Transverse colon (tissue), 4 donors: ENCODE measurements around the gene SLC2A9. TPM values are rescaled to one million over a fixed set of nuclear protein-coding genes. Genes with fewer than 3 reads are reported as not detected.

Experiments
- DNase-seq: peaks from one replicate; pipeline ENCODE4 v3.0.0-alpha.2; 2019
- H3K27ac ChIP-seq, 4 donors: fragments of 200-600 bp; sonication (generic); 2 replicates each; pipeline ENCODE4 v1.5.1; 2016 to 2018; ENCODE audit warnings: inconsistent platforms in 4 of 4
- H3K27me3 ChIP-seq: fragments of 200-600 bp; sonication (generic); 2 replicates; pipeline ENCODE4 v1.5.1; 2017; ENCODE audit warnings: inconsistent platforms
- H3K36me3 ChIP-seq, 4 donors: fragments of 200-600 bp; sonication (generic); 2 replicates each; pipeline ENCODE4 v1.5.1; 2017 to 2019; ENCODE audit warnings: inconsistent platforms in 4 of 4
- H3K4me1 ChIP-seq, 4 donors: fragments of 200-600 bp; sonication (generic); 2 replicates each; pipeline ENCODE4 v1.5.1; 2017 to 2020; ENCODE audit warnings: inconsistent platforms in 4 of 4
- H3K4me3 ChIP-seq, 4 donors: fragments of 200-600 bp; sonication (generic); 1 replicate in 1 of 4; 2 replicates in 3 of 4; pipeline versions ENCODE4 v1.5.1 to v1.6.1; 2017 to 2019; ENCODE audit warnings: inconsistent platforms in 4 of 4
- H3K9me3 ChIP-seq, 2 donors: fragments of 200-600 bp; sonication (generic); 2 replicates each; pipeline ENCODE4 v1.5.1; 2017 to 2019; ENCODE audit warnings: inconsistent platforms in 2 of 2
- EP300 ChIP-seq: sonication (generic); formaldehyde crosslinking; IDR thresholded peaks from one replicate; pipeline ENCODE4 v1.6.1; 2017; ENCODE audit warnings: antibody characterized with exemption, low read depth
- POLR2A ChIP-seq: fragments of 450-650 bp; IDR thresholded peaks from one replicate; pipeline ENCODE4 v1.6.1; 2016; ENCODE audit warnings: antibody characterized with exemption, mild to moderate bottlenecking, moderate library complexity
- POLR2AphosphoS5 ChIP-seq, 3 donors: sonication (generic); formaldehyde crosslinking; IDR thresholded peaks; one replicate each; pipeline ENCODE4 v1.6.1; 2016; ENCODE audit warnings: antibody characterized with exemption in 3 of 3
- WGBS, 2 donors: methylation state at CpG; one replicate each; pipeline ENCODE4 v1.1.5; 2018; ENCODE audit warnings: low coverage in 1 of 2; 5-methylcytosine and 5-hydroxymethylcytosine counted together
- in situ Hi-C, 4 donors: fragments of 200-750 bp; cut with MboI; loops; one replicate each; pipeline versions ENCODE4 v1.15.0 to v1.15.1; 2017; ENCODE audit warnings: low sequenced_read_pairs in 3 of 4, low pct_ligation_motif_present in 1 of 4, low pct_unique_long_range_greater_than_20kb in 1 of 4
- intact Hi-C: fragments of 100-400 bp; cut with DNase I; formaldehyde crosslinking; loops from one replicate; pipeline ENCODE4 v1.15.1; 2023; ENCODE audit warnings: low total_unique reads
- total RNA-seq, 4 donors: library from RNA; depleted of rRNA; stranded (reverse); fragments of >200 nt; gene quantifications; one replicate each; pipeline ENCODE4 v1.1.0, GENCODE V29; 2016
- TF ChIP-seq, protein P1 (sequence below), 5 experiments: fragments of 200-600 bp in 3 of 5; fragments of 450-650 bp in 2 of 5; sonication (generic) in 3 of 5; IDR thresholded peaks; 1 replicate in 2 of 5; 2 replicates in 3 of 5; pipeline ENCODE4 v1.5.1; 2016 to 2017; ENCODE audit warnings: antibody characterized with exemption in 5 of 5, inconsistent platforms in 3 of 5, mild to moderate bottlenecking in 2 of 5, moderate library complexity in 1 of 5

SLC2A9 gene
- total RNA-seq, 4 donors from 2014 or later, result 2.2 to 4.0 (median 3.4) TPM; not detected in 1

DNA sequence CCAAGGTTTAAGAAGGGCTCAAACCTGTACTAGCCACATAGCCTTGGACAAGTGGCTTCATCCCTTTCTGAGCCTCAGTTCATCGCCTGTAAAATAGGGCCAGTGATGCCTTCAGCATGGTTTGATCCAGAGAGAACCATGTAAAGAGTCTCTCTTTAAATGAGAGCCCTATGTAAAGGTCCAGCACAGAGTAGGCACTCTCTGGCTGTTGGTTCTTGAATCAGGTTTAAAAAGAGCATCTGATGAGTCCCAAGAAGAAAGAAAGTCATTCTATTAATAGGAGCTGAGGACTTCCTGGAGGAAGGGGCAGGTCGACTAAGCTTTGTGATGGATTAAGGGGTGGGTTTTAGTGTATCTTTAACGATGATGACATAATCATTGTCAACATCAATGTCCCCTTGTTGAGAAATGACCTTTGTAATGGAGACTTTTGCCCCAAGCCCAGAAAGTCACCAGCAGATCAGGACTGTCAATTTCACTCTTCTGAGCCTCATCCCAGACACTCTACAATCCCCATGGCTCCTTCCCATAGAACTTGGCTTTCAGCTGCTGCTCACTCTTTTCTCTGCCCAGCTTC lies 4.0 kb upstream of the SLC2A9 start:
- in situ Hi-C loops (loop anchor here in 1 of 4 donors (25.0 kb wide), 1 partner anchor 362 kb away; no protein-coding TSS in a partner anchor), intact Hi-C loops (no loop called here)
- Histone ChIP-seq H3K4me3 (no peak overlapping the region), H3K27me3 (no peaks in the 10 kb centered on the region), H3K9me3 (no peaks in the 10 kb centered on the region), H3K27ac (no peak overlapping the region), H3K36me3 (no peaks in the 10 kb centered on the region), H3K4me1 (peaks cover 0 to 24% (median 0%) of the 10 kb centered on the region in 4 donors)
- 62 to 69% methylated on average over 3 of the region's 3 CpGs for WGBS, 2 donors
- no peak for TF ChIP-seq POLR2AphosphoS5 (IDR thresholded peaks at IDR 0.05)
- no peak for TF ChIP-seq POLR2A
- TF ChIP-seq EP300, result no peak
- DNase-seq, result no peak

DNA sequence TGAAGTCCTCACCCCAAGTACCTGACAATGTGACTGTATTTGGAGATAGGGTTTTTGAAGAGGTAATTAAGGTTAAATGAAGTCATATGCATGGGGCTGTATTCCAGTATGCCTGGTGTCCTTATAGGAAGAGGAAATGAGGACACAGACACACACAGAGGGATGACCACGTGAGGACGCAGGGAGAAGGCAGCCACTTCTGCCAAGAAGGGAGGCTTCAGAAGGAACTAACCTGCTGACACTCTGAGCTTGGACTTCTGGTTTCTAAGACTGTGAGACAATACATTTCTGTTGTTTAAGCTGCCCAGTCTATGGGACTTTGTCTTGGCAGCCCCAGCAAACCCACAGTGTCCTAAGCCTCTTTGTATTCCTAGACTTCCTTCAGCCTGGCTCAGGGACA lies 3.0 kb upstream of the SLC2A9 start:
- DNase-seq, result no peak
- Histone ChIP-seq H3K4me1 (peaks cover 4 to 30% (median 4%) of the 10 kb centered on the region in 4 donors), H3K4me3 (no peak overlapping the region), H3K27ac (peak overlapping the region; percentile 25 to 53 (median 36)), H3K9me3 (no peaks in the 10 kb centered on the region), H3K36me3 (no peaks in the 10 kb centered on the region), H3K27me3 (no peaks in the 10 kb centered on the region)
- 70 to 85% methylated on average over 2 of the region's 2 CpGs for WGBS, 2 donors
- in situ Hi-C loops, result no loop called here
- TF ChIP-seq POLR2A, result no peak
- TF ChIP-seq POLR2AphosphoS5 (IDR thresholded peaks at IDR 0.05), result no peak
- intact Hi-C loops, result no loop called here

DNA sequence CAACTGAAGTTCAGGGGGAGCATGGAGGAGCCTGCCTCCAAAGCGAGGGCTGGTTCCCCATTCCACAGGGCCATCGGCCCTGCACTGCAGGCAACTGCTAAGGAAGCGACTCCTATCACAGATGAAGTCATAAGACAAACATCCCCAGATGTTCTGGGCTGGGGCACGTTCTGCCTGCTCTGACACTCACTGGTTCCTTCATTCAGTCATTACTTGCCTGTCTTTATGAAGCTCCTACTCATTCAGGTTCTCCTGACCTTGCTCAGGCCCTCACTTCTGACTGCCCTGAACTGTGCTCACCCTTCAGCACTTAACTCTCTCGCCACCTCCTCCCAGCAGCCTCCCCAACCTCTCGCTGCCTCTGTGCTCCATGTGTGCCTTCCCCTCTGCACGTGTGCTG lies 2.5 kb upstream of the SLC2A9 start:
- Histone ChIP-seq H3K4me1 (peaks cover 5 to 29% (median 6%) of the 10 kb centered on the region in 4 donors), H3K9me3 (no peaks in the 10 kb centered on the region), H3K36me3 (no peaks in the 10 kb centered on the region), H3K27ac (peak overlapping the region; percentile 25 to 53 (median 36)), H3K4me3 (no peak overlapping the region), H3K27me3 (no peaks in the 10 kb centered on the region)
- intact Hi-C loops, result no loop called here
- WGBS, 2 donors, result 62 to 69% methylated on average over 3 to 7 of the region's 7 CpGs
- in situ Hi-C loops, result no loop called here
- DNase-seq, result no peak
- TF ChIP-seq POLR2AphosphoS5 (IDR thresholded peaks at IDR 0.05), result no peak
- TF ChIP-seq, protein P1, sequence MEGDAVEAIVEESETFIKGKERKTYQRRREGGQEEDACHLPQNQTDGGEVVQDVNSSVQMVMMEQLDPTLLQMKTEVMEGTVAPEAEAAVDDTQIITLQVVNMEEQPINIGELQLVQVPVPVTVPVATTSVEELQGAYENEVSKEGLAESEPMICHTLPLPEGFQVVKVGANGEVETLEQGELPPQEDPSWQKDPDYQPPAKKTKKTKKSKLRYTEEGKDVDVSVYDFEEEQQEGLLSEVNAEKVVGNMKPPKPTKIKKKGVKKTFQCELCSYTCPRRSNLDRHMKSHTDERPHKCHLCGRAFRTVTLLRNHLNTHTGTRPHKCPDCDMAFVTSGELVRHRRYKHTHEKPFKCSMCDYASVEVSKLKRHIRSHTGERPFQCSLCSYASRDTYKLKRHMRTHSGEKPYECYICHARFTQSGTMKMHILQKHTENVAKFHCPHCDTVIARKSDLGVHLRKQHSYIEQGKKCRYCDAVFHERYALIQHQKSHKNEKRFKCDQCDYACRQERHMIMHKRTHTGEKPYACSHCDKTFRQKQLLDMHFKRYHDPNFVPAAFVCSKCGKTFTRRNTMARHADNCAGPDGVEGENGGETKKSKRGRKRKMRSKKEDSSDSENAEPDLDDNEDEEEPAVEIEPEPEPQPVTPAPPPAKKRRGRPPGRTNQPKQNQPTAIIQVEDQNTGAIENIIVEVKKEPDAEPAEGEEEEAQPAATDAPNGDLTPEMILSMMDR (IDR thresholded peaks at IDR 0.05), result no peak
- TF ChIP-seq EP300, result no peak
- no peak for TF ChIP-seq POLR2A

DNA sequence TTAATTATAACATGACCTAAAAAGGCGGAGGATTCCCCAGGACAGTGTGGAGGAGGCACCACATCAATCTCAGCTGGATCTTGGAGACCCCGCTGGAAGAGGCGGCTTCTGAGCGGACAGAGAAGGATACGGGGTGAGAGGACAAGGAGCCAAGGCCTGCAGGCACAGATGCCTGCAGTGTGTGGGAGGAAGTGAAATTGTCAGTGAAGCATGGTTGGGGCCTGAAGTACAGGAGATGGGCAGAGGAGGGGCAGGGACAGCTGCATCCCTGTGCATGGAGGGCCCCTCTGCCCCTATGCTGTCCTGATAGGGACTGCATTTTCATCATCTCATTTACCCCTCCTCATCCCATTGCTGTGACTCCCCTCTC lies 1.7 kb upstream of the SLC2A9 start:
- Histone ChIP-seq H3K27ac (peak overlapping the region in 2 of 4 donors; percentile 25 to 53), H3K27me3 (no peaks in the 10 kb centered on the region), H3K9me3 (no peaks in the 10 kb centered on the region), H3K4me1 (peaks cover 5 to 33% (median 12%) of the 10 kb centered on the region in 4 donors), H3K4me3 (no peak overlapping the region), H3K36me3 (no peaks in the 10 kb centered on the region)
- intact Hi-C loops (no loop called here), in situ Hi-C loops (no loop called here)
- DNase-seq, result no peak
- WGBS, 2 donors, result 93% methylated on average over 5 of the region's 5 CpGs; no CpG with 5 or more reads in 1 of the 2 donors
- no peak for TF ChIP-seq EP300
- no peak for TF ChIP-seq POLR2A
- TF ChIP-seq, protein P1 (IDR thresholded peaks at IDR 0.05), result no peak
- no peak for TF ChIP-seq POLR2AphosphoS5 (IDR thresholded peaks at IDR 0.05)

DNA sequence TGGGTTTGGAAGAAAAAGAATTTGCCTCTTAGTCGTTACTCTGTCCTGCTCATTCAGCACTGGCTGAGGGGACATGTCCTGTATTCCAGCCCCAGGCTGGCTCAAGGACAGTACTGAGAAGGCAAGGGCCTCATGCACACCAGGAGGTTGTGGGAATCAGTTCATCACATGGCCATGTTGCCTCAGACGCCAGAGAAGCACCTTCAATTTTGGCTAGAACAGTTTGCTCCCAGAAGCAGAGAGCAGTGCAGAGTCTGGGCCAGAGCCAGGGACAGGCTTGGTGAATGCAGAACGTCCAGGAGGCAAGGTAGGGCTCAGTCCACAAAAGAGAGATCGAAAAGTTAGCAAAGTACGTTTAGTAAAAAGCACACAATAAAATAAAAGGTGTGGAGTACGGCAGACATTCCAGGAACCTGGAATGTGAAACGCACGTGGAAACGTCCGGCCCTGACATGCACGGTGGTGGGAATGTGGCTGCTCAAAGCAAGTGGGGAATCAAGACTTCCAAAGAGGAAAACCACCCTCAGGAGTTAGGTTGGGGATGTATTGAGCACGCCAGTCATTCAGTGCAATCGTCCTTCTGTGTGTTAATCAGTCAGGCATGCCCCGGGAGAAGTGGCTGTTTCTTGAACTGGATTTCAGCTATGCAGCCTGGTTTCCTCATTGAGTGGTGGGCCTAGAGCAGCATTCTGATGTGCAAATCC lies 1.2 kb upstream of the SLC2A9 start:
- Histone ChIP-seq H3K4me1 (peaks cover 5 to 33% (median 12%) of the 10 kb centered on the region in 4 donors), H3K27me3 (no peaks in the 10 kb centered on the region), H3K27ac (peak overlapping the region in 3 of 4 donors; percentile 10 to 89 (median 25)), H3K9me3 (no peaks in the 10 kb centered on the region), H3K4me3 (no peak overlapping the region), H3K36me3 (no peaks in the 10 kb centered on the region)
- TF ChIP-seq POLR2A, result no peak
- TF ChIP-seq POLR2AphosphoS5 (IDR thresholded peaks at IDR 0.05), result no peak
- TF ChIP-seq, protein P1 (IDR thresholded peaks at IDR 0.05), result no peak
- no peak for TF ChIP-seq EP300
- no peak for DNase-seq
- WGBS, 2 donors, result 83 to 84% methylated on average over 9 to 14 of the region's 14 CpGs
- in situ Hi-C loops (no loop called here), intact Hi-C loops (no loop called here)
